ENCODE data around the gene RADIL.
"Not testable (repeated sequence)": the region's sequence is repeated elsewhere in the genome, so short reads cannot be mapped to it uniquely, and the experiment has no call there.

RADIL gene

DNA sequence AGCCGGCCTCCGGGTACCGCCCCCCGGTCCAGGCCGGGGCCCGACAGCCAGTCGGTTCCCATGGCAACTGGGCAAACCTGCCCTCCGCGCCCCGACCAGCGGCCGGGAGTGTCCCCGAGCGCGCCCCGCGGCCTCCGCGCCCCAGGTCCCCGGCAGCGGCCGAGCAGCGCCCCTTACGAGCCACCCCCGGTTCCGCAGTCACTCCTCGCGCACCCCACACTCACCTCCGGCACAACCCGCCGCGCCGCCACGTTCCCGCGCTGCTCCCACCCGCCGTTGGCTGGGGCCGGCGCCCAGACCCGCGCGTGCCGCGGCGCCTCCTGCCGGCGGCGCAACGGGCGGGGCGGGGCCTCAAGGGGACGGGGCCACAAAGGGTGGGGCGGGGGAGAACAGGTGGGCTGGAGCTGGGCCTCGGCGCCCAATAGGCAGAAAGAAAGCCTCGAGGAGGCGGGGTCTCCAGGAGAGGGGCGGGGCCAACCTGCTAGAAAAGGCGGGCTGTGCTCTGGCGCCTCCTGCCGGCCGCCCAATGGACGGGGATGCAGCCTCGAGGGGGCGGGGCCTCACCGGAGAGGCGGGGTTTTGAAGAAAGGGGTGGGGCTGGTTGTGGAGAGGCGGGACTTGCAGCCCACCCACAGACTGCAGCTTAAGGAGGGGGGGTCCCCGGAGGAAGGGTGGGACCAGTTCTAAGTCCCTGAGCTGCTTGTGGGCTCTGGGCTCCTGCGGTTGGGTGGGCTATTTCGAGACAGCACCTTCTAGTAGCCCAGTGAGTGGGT lies at the start of gene RADIL:
RADIL (minus strand) TSS at position 345 of the 773 bp plus-strand sequence. CDS start 5,577 bp downstream, outside the sequence.
- peak in 57 of 58 donors; percentile 23 to 96 (median 90) for DNase-seq

DNA sequence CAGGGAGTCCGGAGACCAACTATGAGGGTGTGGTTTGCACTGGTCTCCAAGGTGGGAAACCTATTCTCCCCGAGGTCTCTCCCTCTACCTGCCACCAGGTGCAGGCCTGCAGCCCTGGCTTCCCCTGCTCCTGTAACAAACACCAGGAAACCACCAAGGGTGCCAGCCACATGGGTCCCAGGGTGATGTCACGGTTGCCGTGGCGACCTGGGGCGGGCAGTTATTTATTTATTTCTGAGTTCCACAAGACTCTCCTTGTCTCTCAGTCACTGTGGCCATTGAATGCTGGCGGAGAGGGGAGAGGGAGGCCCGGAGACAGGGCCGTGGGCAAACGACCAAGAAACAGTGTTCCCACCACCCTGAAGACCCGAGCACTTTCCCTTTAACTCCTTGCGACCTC lies 48.4 kb upstream of the RADIL start:
- DNase-seq = peak; percentile 4 to 96 (median 82)

- no peak for DNase-seq
These were observed 45.5 kb upstream of the RADIL start for GRCh38 chr7:4929005-4929404.

DNA sequence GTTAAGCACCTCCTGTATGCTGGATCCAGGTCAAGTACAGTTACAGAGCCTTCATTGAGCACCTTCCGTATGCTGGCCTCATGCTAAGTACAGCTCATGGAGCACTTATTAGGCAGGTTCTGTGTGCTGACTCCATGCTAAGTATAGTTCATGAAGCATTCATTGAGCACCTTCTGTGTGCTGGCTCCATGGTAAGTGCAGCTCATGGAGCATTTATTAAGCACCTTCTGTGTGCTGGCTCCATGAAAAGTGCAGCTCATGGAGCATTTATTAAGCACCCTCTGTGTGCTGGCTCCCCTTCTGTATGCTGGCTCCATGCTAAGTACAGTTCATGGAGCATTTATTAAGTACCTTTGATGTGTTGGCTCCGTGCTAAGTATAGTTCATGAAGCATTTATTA lies 44.9 kb upstream of the RADIL start:
- DNase-seq = no peak

DNA sequence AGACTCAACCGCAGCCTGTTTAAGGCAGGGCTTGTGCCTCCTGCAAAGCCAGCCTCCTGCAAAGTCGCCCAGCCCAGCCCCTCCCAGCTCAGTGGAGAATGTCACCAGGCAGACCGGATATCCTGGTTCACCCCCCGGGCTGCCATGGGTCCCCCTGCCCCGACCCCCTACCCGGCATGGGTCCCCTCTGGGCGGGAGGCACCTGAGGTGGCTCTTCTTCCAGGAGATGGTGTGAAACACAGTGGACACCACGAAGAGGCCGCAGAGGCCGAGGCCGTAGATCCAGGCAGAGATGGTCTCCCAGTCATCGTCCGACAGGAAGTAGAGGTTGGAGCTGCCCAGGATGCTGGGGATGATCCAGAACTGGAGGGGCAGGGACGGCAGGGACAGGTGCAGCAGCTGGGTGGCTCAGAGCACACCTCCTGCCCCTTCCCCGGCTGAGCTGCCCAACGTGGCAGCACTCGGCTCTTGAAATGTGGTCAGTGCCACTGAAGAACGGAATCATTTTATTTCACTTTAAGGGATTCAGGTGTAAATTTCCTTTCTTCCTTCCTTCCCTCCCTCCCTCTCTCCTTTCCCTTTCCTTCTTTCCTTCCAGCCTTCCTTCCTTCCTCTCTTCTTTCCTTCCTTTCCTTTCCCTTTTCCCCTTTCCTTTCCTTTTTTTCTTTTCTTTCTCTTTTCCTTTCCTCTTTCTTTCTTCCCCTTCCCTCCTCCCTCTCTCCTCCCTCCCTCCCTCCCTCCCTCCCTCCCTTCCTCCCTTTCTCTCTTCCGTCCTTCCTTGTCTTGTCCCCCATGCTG lies 36.7 kb upstream of the RADIL start:
- no peak for DNase-seq

DNA sequence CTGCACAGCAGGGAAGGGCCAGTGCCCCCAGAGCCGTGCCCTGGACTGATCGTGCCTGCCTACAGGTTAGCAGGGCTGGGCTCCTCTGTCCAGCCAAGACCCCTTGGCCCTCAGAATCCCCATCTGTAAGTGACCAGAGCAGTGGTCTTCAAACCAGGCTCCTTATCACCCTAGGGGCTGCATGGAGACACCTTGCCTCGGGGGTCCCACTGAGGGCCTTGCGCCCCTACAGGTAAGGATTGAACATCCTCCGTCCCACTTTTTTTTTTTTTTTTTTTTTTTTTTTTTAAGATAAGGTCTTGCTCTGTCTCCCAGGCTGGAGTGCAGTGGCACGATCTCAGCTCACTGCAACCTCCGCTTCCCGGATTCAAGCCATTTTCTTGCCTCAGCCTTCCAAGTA lies 32.6 kb upstream of the RADIL start:
- DNase-seq = no peak

GRCh38 chr7:4911111-4911828 lies 27.8 kb upstream of the RADIL start:
- no peak for DNase-seq

DNA sequence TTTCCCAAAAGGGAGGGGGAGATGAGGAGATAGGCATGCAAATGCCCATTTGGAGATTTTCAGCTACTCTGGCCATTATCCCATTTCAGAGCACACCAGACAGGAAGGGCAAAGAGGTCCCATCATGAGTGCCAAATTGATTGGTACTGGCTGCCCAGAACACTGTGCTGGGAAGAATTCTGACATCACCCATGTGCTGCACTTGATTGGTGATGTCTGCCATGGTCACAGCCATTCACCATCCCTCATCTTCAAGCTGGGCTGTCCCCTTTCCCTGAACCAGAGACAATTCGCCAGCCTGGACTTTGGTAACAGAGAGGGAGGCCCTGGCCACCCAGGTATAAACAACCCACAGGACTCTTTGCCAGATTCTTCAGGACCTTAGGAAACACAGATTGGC lies 23.2 kb upstream of the RADIL start:
- no peak for DNase-seq

DNA sequence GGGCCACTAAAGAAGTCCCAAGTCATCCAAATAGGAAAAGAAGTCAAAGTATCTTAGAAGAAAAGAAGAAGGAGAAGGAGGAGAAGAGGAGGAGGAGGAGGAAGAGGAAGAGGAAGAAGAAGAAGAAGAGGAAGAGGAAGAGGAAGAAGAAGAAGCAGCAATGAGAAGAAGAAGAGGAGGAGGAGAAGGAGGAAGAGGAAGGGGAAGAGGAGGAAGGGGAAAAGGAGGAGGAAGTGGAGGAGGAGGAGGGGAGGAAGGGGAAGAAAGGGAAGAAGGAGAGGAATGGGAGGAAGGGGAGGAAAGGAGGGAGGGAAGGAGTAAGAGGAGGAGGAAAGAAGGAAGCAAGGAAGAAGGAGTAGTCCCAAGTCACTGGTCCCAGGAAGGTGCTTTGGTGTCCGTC lies 21.7 kb upstream of the RADIL start:
- no peak for DNase-seq

DNA sequence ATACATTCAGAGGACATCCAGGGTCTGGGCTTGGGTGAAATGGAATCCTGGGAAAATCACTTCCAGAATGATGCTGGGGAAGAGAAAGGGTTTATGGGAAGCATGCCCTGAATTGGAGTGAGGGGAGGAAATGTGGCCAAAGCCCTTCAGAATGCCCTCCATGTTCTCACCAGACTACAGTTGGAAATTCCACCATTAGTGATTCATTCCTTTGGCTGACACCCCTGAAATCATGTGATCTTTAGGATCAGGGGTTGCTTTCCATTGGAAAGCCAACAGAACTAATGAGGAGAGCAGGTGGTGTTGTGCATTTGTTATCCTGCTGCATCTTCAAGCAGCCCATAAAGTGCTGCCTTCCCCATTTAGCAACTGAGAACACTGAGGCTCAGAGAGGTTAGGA lies 20.8 kb upstream of the RADIL start:
- no peak for DNase-seq

DNA sequence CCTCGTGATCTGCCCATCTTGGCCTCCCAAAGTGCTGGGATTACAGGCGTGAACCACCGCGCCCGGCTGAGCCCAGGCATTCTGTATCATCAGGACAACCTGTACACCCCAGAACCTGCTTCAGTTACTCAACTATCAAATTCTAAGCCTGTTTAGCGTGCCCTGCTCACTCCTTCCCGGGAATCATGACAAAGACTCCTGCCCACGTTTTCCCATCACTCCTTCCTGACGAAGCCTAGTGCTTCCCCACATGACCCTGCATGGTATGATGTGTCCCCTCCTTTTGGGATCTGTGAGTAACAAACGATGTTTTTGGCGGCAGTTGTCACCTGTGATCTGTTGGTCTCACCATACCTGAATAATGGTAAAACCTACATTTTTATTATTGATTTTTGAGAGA lies 12.2 kb upstream of the RADIL start:
- peak in 1 of 58 donors; percentile 21 for DNase-seq

GRCh38 chr7:4894482-4894881 lies 11.0 kb upstream of the RADIL start:
- no peak for DNase-seq

GRCh38 chr7:4893929-4894475 lies 10.5 kb upstream of the RADIL start:
- no peak for DNase-seq

GRCh38 chr7:4893188-4893587 lies 9.7 kb upstream of the RADIL start:
- DNase-seq = not testable (repeated sequence)

- DNase-seq = not testable (repeated sequence)
These were observed 8.0 kb upstream of the RADIL start for GRCh38 chr7:4891522-4891921.

DNA sequence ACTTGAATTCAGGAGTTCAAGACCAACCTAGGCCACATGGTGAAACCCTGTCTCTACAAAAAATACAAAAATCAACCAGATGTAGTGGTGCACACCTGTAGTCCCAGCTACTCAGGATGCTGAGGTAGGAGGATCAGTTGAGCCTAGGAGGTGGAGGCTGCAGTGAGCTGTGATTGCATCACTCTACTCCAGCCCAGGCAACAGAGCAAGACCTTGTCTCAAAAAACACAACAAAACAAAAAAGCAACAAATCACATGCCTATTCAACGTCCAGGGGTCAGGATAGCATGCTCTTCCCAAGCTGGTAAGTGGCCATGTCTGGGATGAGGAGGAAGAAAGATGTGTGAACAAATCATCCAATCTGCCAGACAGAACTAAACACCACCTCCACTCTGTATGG lies 6.2 kb upstream of the RADIL start:
- no peak for DNase-seq

GRCh38 chr7:4888161-4888560 lies 4.6 kb upstream of the RADIL start:
- DNase-seq = no peak

- DNase-seq = no peak
These were observed 3.2 kb upstream of the RADIL start for GRCh38 chr7:4886671-4887070.

- DNase-seq = no peak
These were observed 1.8 kb upstream of the RADIL start for GRCh38 chr7:4885317-4885807.

GRCh38 chr7:4884164-4884563 lies 648 bp upstream of the RADIL start:
- DNase-seq = no peak

GRCh38 chr7:4883033-4883371 lies 514 bp downstream of the RADIL start:
- DNase-seq = no peak

Measured in anterior cingulate cortex (tissue), 58 donors.